KBM-7 (cell line): ENCODE data around the gene CASK.

Source experiments
- DNase-seq: peaks from one replicate; pipeline ENCODE4 v3.0.0-alpha.2; 2015
- in situ Hi-C: fragments of 300-500 bp; cut with MboI; formaldehyde crosslinking; loops from 2 replicates; pipeline ENCODE4 v1.14.3; 2020; ENCODE audit warnings: low sequenced_read_pairs, low pct_unique_long_range_greater_than_20kb, mixed read lengths

The CASK gene

GRCh38 chrX:41548411-41548810 is 374.9 kb downstream of the CASK start:
- DNase-seq = no peak
- in situ Hi-C loops = no loop called here

DNA sequence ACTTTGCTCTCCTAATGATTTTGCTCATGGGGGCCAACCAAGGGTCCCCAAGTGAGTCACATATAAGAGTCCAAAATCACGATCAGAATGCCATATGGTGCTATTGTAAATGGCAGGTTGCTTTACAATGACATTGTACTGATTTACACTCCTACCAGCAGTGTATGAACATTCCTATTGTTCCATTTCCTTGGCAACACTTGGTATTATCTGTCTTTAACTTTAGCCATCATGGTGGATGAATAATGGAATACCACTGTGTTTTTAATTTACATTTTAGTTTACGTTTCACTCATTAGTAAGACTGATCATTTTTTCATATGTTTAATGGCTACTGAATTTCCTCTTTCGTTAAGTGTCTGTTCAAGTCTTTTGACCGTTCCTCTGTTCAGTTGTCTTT is 379.7 kb downstream of the CASK start:
- in situ Hi-C loops = no loop called here
- DNase-seq = no peak

DNA sequence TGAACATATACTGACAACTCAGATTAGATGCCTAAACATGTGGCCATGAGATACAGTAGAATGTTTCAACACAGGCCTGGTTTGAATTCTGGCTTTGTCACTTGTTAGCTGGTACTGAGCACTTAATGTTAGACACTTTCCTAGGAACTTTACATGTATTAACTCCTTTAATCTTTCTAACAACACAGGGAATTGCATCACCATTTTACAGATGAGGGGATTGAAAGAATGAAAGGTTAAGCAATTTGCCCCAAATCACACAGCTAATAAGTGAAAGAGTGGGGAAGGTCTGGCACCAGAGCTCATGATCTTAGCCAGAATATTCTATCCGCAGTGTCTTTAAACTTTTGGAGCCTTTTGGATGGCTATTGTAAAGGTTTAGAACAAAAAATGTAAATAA is 380.3 kb downstream of the CASK start:
- in situ Hi-C loops = no loop called here
- DNase-seq = no peak

- DNase-seq = no peak
- in situ Hi-C loops = no loop called here
These were observed 380.8 kb downstream of the CASK start for GRCh38 chrX:41542536-41542935.

DNA sequence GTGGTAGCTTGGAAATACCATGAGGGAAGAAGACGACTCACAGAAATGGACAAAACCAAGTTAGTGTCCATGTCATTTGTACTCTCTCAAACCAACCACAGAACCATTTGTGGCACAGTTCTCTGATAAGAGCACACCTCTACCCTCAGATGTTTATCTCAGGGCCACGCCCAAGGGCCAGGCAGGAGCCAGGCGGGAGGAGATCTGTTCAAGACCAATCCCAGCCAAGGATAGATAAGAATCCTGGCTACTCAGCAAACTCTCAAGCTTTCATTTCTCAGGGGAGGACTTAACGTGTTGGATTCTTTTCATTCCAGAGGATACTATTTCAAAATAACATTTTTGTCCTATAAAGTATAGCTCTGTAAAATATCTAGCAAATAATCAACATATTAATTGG is 381.2 kb downstream of the CASK start:
- DNase-seq = no peak
- in situ Hi-C loops = no loop called here

GRCh38 chrX:41541386-41541785 is 382.0 kb downstream of the CASK start:
- in situ Hi-C loops = no loop called here
- DNase-seq = no peak

DNA sequence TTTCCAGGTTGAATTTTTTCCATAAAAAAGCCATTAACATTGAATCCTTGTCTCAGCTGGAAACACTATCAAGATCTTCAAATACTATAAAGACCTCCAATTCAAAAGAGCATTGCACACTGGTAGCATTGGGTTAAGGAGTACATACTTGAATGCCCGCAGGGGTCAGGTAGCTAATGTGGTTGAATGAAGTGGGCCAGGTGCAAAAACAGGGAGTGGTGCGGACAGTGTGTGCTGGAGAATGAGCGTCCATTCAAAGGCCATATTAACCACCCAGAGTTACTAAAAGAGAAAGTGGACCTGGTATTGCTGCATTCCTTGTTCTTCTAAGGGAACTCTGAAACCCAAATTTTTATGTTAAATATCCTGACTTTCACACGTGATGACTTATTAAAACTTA is 384.6 kb downstream of the CASK start:
- DNase-seq = no peak
- in situ Hi-C loops = no loop called here

DNA sequence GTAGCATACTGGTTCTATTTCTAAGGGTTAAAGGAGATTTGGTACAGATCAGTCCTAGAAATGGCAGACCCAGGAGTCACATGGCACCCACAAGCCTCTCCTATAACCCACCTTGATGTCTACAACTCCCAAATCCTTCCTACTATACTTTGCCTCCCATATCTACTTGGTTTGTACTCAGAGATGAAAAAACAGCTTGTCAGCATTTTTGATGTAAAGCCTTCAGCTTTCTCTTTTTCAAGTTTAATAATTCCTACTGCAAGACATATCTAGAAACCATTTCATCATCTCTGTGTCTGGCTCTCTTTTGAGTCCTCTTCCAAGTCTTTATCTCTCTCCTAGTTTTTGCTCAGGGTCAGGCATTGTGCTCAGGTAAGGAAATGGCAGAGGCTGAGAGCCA is 393.3 kb downstream of the CASK start:
- no peak for DNase-seq
- in situ Hi-C loops = no loop called here

GRCh38 chrX:41529221-41529620 is 394.1 kb downstream of the CASK start:
- no peak for DNase-seq
- in situ Hi-C loops = no loop called here

- no peak for DNase-seq
These were observed 394.6 kb downstream of the CASK start for GRCh38 chrX:41528784-41529183.

GRCh38 chrX:41526925-41527324 is 396.4 kb downstream of the CASK start:
- no peak for DNase-seq
- in situ Hi-C loops = no loop called here

More at GRCh38 chrX:41528784-41529183, 394.6 kb downstream of the CASK start:
- in situ Hi-C loops = no loop called here

DNA sequence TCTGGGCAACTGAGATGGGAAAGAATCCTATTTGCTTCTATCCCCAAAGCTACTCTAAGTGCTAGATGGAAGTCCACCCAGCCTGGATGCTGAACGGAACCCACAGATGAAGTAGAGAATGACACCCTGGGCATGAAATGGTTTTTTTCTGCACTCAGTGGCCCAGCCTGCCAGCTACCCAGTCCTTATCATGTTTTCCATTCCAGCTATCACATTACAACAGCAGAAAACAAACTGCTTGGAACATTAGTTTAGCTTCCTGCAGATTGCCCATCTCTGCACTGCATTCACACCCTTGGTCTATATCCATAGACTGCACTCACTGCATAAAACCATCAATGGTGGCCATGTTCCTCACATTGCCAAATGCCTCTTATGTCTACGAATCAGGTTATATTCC is 397.1 kb downstream of the CASK start:
- in situ Hi-C loops = no loop called here

DNA sequence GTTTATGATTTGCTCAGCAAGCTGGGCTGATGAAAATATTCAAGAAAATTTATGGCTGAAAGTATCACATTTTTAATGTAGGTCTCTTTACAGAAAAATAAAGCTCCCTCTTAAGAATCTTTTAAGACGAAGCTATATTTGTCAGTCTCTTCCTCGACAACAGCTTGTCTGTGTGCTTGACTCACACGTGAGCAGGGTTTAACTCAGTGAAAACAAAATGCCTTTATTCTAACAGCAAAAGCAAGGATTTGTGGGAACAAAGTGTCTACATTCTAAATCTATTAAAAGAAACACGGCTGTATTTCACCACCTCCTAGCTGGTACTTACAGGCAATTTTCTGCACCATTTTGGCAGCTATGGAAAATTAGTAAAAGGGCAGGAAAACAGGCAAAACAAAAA is 400.7 kb downstream of the CASK start:
- no peak for DNase-seq
- in situ Hi-C loops = no loop called here

More for the DNA sequence above, 397.1 kb downstream of the CASK start:
- DNase-seq = no peak

DNA sequence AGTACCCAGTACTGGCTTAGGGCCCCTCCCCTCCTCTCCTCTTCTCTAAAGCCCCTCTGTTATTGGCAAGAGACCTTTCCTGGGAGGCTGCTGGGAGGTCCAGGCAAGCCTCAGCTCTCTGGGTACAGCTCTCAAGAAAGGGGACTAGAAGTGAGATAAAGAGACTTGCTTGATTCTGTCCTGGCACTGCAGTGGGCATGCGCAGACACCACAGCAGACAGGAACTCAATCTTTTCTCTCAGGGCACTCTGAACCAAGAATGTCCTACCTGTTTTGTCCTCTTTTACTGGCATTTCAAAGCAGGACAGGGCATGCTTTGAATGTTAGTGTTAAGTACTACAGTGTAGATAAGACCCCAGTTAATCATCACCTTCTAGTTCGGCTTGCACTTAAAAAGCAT is 401.3 kb downstream of the CASK start:
- DNase-seq = no peak
- in situ Hi-C loops = no loop called here

DNA sequence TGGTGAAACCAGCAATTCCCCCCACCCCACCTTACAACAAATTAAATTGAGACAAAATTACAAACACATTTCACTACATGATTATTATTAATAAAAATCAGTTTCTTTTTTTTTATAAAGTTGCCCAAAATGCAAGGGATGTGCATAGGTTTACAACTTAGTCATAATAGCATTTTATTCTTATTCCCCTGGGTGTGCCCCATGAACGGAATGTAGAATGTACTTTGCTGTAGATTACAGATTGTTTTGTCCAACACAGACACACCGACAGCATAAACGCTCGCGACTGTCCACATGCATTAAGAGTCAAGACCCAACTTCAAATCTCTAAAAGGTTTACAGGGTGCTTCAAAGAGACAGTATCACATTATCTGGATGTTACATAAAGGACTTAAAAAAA is 403.9 kb downstream of the CASK start:
- in situ Hi-C loops = no loop called here

GRCh38 chrX:41518841-41519220 is 404.5 kb downstream of the CASK start:
- no peak for DNase-seq
- in situ Hi-C loops = no loop called here

More for the DNA sequence above, 403.9 kb downstream of the CASK start:
- no peak for DNase-seq

GRCh38 chrX:41518127-41518840 is 405.1 kb downstream of the CASK start:
- in situ Hi-C loops = no loop called here
- DNase-seq = no peak

- in situ Hi-C loops = no loop called here
- no peak for DNase-seq
These were observed 406.2 kb downstream of the CASK start for GRCh38 chrX:41516999-41517765.

DNA sequence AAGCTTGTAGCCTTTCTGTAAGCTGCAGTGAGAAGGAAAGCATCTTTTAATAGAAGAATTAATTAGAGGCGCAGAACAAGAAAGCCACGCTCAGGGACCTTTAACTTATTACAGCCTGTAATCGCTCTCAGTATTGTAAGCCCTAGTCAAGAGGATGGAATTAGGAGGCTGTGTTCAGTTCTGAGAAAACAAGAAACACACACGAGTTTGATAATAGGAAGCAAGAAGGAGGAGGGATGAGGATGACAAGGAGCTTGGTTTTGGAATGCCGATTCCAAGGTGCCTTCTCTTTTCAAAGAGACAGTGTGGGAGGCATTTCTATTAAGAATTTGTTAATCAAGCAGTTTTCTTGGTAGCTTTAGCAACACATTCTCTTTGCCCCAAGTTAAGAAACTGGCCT is 406.9 kb downstream of the CASK start:
- in situ Hi-C loops = no loop called here
- DNase-seq = no peak

DNA sequence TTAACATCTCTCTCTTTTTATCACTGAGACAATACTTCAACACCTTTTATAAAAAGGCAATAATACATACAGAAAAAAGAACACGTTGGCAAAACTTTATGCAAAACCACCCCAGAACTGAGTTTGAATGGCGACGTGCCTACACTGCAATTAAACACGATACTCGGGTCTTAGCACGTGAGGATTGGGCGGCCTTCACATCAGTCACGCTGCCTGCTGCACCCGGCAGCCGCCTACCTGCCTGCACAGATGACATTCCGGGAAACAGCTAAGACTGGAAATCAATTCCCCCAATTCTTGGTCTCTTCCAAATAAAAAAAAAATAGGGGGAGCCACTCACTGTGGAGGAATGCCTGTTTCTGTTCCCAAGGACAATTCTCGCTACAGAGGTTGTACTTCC is 408.0 kb downstream of the CASK start:
- in situ Hi-C loops = no loop called here
- DNase-seq = no peak

GRCh38 chrX:41514179-41514578 is 409.2 kb downstream of the CASK start:
- DNase-seq = no peak
- in situ Hi-C loops = no loop called here
